NCI-H345 treated with DMSO at 0.1 percent for 48 hours (cell line): ENCODE data around the gene PSME1.

Experiments used
- DNase-seq: peaks from one replicate; lab custom pipeline; 2025; ENCODE audit not compliant: unreplicated experiment; lab: John Stamatoyannopoulos, UW

PSME1 gene

GRCh38 chr14:24187539-24187915, 51.5 kb downstream of the PSME1 start:
- DNase-seq = no peak
